ENCODE results near the gene PACS1.

PACS1 gene

DNA sequence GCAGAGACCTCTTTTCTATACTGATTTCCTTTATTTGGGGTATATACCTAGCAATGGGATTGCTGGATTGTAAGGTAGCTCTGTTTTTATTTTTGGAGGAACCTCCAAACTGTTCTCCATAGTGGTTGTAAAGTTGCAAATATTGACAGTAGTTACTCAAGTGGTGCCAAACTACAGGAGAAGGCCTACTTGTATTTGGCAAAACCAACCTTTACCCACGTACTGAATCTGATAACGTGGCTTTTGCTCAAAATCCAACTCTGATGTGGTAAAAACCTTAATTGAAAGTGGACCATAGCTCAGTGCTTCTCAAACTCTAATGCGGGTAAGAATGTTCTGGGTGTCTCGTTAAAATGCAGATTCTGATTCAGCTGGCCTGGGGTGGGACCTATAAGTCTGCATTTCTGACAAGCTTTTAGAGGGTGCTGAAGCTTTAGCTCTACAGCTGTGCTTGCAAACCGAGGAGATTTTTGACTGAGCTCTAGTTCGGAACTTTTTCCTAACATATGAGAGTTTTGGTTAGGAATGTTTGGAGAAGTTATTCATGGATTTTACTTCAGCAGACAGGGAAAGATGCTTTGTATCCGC lies 69.8 kb downstream of the PACS1 start:
- ChIA-PET CTCF (interaction anchor here (0.7 to 0.9 kb wide), 2 partner anchors 24 to 72 kb away, joined by 3 to 5 read pairs; no protein-coding TSS in a partner anchor), POLR2A (no interaction called here)
- TF ChIP-seq, protein P1, sequence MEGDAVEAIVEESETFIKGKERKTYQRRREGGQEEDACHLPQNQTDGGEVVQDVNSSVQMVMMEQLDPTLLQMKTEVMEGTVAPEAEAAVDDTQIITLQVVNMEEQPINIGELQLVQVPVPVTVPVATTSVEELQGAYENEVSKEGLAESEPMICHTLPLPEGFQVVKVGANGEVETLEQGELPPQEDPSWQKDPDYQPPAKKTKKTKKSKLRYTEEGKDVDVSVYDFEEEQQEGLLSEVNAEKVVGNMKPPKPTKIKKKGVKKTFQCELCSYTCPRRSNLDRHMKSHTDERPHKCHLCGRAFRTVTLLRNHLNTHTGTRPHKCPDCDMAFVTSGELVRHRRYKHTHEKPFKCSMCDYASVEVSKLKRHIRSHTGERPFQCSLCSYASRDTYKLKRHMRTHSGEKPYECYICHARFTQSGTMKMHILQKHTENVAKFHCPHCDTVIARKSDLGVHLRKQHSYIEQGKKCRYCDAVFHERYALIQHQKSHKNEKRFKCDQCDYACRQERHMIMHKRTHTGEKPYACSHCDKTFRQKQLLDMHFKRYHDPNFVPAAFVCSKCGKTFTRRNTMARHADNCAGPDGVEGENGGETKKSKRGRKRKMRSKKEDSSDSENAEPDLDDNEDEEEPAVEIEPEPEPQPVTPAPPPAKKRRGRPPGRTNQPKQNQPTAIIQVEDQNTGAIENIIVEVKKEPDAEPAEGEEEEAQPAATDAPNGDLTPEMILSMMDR (IDR thresholded peaks at IDR 0.05; ENCODE audit: insufficient read depth, low read length, missing control alignments), result no peak
- DNase-seq (ENCODE audit: low read depth, low spot score), result no peak
- no peak overlapping the region for H3K4me3 ChIP-seq (ENCODE audit: low read depth, low read length)

DNA sequence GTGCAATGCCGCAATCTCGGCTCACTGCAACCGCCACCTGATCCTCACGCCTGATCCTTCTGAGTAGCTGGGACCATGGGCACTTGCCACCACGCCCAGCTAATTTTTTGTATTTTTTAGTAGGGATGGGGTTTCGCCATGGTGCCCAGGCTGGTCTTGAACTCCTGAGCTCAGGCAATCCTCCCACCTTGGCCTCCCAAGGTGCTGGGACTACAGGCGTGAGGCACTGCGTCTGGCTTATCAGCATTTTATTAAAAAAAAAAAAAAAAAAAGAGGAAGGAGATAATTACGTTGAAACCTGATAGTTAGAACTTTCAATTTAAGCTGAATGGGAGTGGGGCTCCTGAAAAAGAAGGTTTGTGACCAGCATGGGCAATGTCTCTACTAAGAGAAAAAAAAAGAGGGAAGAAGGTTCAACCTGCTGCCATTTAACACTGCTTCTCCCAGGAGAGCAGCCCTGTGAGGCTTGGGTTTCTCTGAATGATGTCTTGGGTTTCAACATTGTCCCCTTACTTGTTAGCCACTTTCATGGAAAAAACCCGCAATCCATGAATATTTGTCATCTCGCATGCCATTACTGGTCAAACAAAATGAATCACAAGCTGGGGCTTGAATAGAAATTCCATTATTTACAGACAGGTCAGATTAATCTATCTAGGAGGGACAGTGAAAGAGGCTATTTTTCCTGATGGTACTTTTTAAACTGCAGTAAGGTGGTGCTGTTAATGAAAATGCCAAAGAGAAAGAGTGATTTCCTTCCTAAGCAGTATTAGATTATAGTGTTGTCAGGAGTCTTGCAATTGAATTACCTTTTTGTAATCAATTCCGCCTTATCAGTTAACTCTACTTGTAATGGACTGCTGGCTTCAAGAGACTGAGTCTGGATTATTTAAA lies 72.5 kb downstream of the PACS1 start:
- H3K4me3 ChIP-seq (ENCODE audit: low read depth, low read length), result no peak overlapping the region
- TF ChIP-seq, protein P1 (IDR thresholded peaks at IDR 0.05; ENCODE audit: insufficient read depth, low read length, missing control alignments), result no peak
- ChIA-PET CTCF (interaction anchor here (1.4 to 2.0 kb wide), 2 partner anchors 25 to 74 kb away, joined by 3 to 7 read pairs; no protein-coding TSS in a partner anchor), POLR2A (interaction anchor here (0.6 kb wide), 1 partner anchor 32 kb away, joined by 3 read pairs; no protein-coding TSS in a partner anchor)
- no peak for DNase-seq (ENCODE audit: low read depth, low spot score)

DNA sequence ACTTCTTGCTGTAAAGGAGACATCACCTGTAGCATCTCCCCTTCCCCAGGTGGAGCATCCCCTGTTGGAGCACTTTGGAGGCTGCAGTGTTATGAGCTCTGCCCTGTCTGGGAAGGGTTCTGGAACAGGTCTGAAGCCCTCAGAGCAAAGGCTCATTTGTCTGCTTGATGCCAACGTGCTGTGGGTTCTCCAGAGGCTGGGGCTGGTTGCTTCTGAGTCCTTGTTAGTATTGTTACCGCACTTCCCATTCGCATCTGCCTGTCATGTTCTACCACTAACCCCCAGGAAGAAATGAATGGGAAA lies 73.1 kb downstream of the PACS1 start:
- no peak overlapping the region for H3K4me3 ChIP-seq (ENCODE audit: low read depth, low read length)
- POLR2A ChIA-PET, result interaction anchor here (0.6 kb wide), 1 partner anchor 32 kb away, joined by 3 read pairs; no protein-coding TSS in a partner anchor
- DNase-seq (ENCODE audit: low read depth, low spot score), result no peak
- TF ChIP-seq, protein P1 (IDR thresholded peaks at IDR 0.05; ENCODE audit: insufficient read depth, low read length, missing control alignments), result no peak
- CTCF ChIA-PET, result interaction anchor here (1.4 kb wide), 1 partner anchor 25 kb away, joined by 3 read pairs; no protein-coding TSS in a partner anchor

DNA sequence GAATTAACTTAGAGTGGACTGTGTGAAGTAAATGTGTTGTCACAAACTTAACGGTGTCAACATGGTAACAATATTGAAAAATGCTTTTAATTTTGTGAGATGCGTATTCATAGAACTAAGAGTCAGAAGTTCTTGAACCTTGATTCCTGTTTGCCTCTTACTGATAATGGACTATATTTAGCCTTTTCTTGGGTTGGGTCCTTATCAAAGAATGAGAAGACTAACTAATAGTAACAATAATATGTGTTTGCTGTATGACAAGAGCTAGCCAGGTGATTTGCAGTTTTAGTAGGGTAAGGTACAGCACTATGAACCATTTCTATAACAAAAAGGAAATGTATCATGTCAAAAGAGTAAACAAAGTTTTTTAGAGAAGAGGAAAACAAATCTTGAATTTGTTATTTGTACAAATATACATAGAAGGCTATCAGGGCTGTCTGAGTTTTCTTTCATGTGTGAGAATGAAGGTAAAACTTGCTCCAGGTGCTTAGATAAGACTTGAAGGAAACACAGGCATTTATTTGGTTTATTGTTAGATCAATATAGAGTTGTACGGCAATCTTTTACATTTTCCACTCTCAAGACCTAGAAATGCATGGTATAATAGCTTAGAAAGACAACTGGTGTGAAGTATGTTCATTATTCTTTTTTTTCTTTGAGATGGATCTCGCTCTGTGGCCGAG lies 74.1 kb downstream of the PACS1 start:
- no peak overlapping the region for H3K4me3 ChIP-seq (ENCODE audit: low read depth, low read length)
- DNase-seq (ENCODE audit: low read depth, low spot score), result no peak
- CTCF ChIA-PET, result interaction anchor here (1.0 to 1.3 kb wide), 2 partner anchors 29 to 73 kb away, joined by 3 to 4 read pairs; no protein-coding TSS in a partner anchor
- POLR2A ChIA-PET, result no interaction called here
- TF ChIP-seq, protein P1 (IDR thresholded peaks at IDR 0.05; ENCODE audit: insufficient read depth, low read length, missing control alignments), result no peak

DNA sequence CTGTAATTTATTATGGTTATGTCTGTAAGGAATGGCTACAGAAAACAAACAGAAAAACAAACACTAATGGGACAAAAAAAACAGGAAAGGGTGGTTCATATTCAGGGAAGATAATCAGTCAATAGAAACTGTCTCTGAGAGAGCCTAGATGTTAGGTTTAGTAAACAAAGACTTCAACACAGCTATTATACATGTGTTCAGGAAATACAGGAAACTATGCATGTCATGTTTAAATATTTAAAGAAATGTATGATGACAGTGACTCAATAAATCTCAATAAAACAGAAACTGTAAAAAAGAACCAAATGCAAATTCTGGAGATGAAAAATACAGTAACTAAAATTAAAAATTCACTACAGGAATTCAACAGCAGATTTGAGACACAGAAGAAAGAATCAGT lies 76.0 kb downstream of the PACS1 start:
- ChIA-PET POLR2A (no interaction called here), CTCF (interaction anchor here (0.5 kb wide), 1 partner anchor 11 kb away, joined by 3 read pairs; no protein-coding TSS in a partner anchor)
- H3K4me3 ChIP-seq (ENCODE audit: low read depth, low read length), result no peak overlapping the region
- DNase-seq (ENCODE audit: low read depth, low spot score), result no peak
- TF ChIP-seq, protein P1 (IDR thresholded peaks at IDR 0.05; ENCODE audit: insufficient read depth, low read length, missing control alignments), result no peak
